ENCODE results near the gene COX6B1. TPM values are rescaled to one million over a fixed set of nuclear protein-coding genes. Genes with fewer than 3 reads are reported as not detected.

COX6B1 gene
- total and polyA plus RNA-seq, 2 donors from 2014 or later, result 323 to 1,951 TPM

GRCh38 chr19:35622750-35623149 lies 25.4 kb upstream of the COX6B1 start:
- no peak for DNase-seq
- Histone ChIP-seq H3K9ac (ENCODE audit: low read length in 3 of 3) (no peak overlapping the region), H3K4me3 (ENCODE audit: low read length in 3 of 3) (no peak overlapping the region), H3K9me3 (ENCODE audit: control insufficient read depth in 2 of 3, insufficient read depth in 1 of 3, low read length in 3 of 3) (no peaks in the 10 kb centered on the region), H3K27me3 (ENCODE audit: control insufficient read depth, insufficient read depth, low read length) (no peaks in the 10 kb centered on the region), H3K4me1 (ENCODE audit: control insufficient read depth in 2 of 3, insufficient read depth in 2 of 3, low read depth in 1 of 3, low read length in 3 of 3) (no peaks in the 10 kb centered on the region), H3K36me3 (ENCODE audit: control insufficient read depth in 2 of 3, insufficient read depth in 3 of 3, low read length in 3 of 3) (no peaks in the 10 kb centered on the region), H3K27ac (ENCODE audit: low read depth in 2 of 2, low read length in 2 of 2) (no peak overlapping the region)
- intact Hi-C loops (cut with DNase I), result no loop called here
- no peak for FAIRE-seq
- TF ChIP-seq CTCF (IDR thresholded peaks at IDR 0.05; ENCODE audit: borderline replicate concordance, extremely low read depth, insufficient read depth), result no peak

- Histone ChIP-seq H3K27me3 (ENCODE audit: control insufficient read depth, insufficient read depth, low read length) (no peaks in the 10 kb centered on the region), H3K9ac (ENCODE audit: low read length in 3 of 3) (no peak overlapping the region), H3K27ac (ENCODE audit: low read depth in 2 of 2, low read length in 2 of 2) (no peak overlapping the region), H3K36me3 (ENCODE audit: control insufficient read depth in 2 of 3, insufficient read depth in 3 of 3, low read length in 3 of 3) (no peaks in the 10 kb centered on the region), H3K4me1 (ENCODE audit: control insufficient read depth in 2 of 3, insufficient read depth in 2 of 3, low read depth in 1 of 3, low read length in 3 of 3) (no peaks in the 10 kb centered on the region), H3K9me3 (ENCODE audit: control insufficient read depth in 2 of 3, insufficient read depth in 1 of 3, low read length in 3 of 3) (no peaks in the 10 kb centered on the region), H3K4me3 (ENCODE audit: low read length in 3 of 3) (no peak overlapping the region)
- intact Hi-C loops (cut with DNase I), result no loop called here
- TF ChIP-seq CTCF (IDR thresholded peaks at IDR 0.05; ENCODE audit: borderline replicate concordance, extremely low read depth, insufficient read depth), result no peak
- DNase-seq, result no peak
- FAIRE-seq, result no peak
Measured at GRCh38 chr19:35623327-35624010, 24.7 kb upstream of the COX6B1 start.

GRCh38 chr19:35628264-35628564 lies 19.9 kb upstream of the COX6B1 start:
- Histone ChIP-seq H3K27ac (ENCODE audit: low read depth in 2 of 2, low read length in 2 of 2) (peak overlapping the region; percentile 80 to 87), H3K36me3 (ENCODE audit: control insufficient read depth in 2 of 3, insufficient read depth in 3 of 3, low read length in 3 of 3) (peaks cover 2 to 23% (median 19%) of the 10 kb centered on the region in 3 donors), H3K4me1 (ENCODE audit: control insufficient read depth in 2 of 3, insufficient read depth in 2 of 3, low read depth in 1 of 3, low read length in 3 of 3) (peaks cover 0 to 5% (median 4%) of the 10 kb centered on the region in 3 donors), H3K27me3 (ENCODE audit: control insufficient read depth, insufficient read depth, low read length) (no peaks in the 10 kb centered on the region), H3K9ac (ENCODE audit: low read length in 3 of 3) (peak overlapping the region; percentile 40 to 82 (median 68)), H3K4me3 (ENCODE audit: low read length in 3 of 3) (peak overlapping the region; percentile 61 to 97 (median 85)), H3K9me3 (ENCODE audit: control insufficient read depth in 2 of 3, insufficient read depth in 1 of 3, low read length in 3 of 3) (no peaks in the 10 kb centered on the region)
- TF ChIP-seq CTCF (IDR thresholded peaks at IDR 0.05; ENCODE audit: borderline replicate concordance, extremely low read depth, insufficient read depth), result no peak
- DNase-seq, result no peak
- FAIRE-seq, result no peak
- intact Hi-C loops (cut with DNase I), result no loop called here

Measured in kidney (tissue), 14 donors.